Muscle of arm (tissue), 12 donors: ENCODE measurements around the gene RNF144A. TPM values are rescaled to one million over a fixed set of nuclear protein-coding genes. Genes with fewer than 3 reads are reported as not detected.

Experiments used
- DNase-seq: peaks from one replicate; pipeline ENCODE4 v3.0.0-alpha.2; 2013
- polyA plus RNA-seq, 12 donors: library from polyadenylated mRNA; unstranded; fragments of 120-200 nt; gene quantifications; one replicate each; pipeline ENCODE4 v1.2.1, GENCODE V29; 2013; ENCODE audit not compliant: insufficient read length in 12 of 12

Gene RNF144A
- polyA plus RNA-seq, 12 donors, result 16.2 to 32.9 (median 23.0) TPM; not detected in 1

DNA sequence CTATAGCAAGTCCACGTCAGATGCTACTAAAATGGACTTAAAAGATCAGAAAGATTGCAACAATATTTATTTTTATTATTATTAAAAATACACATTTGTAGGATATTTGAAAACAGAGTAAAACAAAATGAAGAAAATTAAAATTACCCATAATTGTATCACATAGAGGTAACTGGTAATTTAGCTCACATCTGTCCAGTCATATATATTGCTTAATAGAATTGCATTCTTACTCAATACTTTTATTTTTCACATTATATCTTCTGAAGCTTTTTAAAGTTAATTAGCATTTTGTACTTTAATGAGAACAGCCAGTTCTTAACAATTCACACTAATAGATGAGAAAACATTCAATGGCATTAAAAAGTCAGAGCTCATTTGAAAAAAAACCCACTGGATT lies 11.5 kb upstream of the RNF144A start:
- no peak for DNase-seq

DNA sequence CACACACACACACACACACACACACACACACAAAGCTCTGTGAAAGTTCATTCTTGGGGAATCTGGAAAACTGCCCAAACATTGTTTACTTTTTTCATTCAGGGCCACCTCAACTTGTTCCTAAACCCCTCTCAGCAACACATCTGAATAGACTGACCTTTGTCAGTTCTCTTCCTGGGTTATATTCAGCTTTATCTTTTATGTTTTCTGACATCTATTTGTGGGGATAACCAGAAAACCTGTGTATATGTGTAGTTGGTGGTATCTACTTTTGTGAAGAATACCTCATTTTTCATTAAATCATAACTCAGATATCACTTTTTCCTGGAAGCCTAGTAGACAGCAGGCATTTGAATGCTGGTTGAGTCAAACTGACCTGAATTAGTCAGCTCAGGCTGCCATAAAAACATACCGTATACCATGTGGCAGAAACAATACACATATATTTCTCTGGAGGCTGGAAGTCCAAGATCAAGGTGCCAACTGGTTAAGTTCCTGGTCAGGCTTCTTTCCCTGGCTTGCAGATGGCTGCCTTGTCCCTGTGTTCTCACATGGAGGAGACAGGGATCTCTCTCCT lies 11.0 kb upstream of the RNF144A start:
- DNase-seq, result no peak

DNA sequence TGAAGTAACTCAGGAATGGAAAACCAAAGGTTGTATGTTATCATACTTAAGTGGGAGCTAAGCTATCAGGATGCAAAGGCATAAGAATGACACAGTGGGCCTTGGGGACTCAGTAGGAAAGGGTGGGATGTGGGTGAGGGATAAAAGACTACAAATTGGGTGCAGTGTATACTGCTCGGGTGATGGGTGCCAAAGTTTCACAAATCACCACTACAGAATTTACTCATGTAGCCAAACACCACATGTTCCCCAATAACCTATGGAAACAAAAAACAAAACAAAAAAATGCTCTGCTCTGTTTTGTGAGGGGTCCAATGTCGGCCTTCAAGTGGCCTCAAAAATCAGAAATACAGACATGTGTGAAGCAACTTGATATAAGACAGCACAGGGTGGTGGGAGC lies 8.9 kb upstream of the RNF144A start:
- no peak for DNase-seq

DNA sequence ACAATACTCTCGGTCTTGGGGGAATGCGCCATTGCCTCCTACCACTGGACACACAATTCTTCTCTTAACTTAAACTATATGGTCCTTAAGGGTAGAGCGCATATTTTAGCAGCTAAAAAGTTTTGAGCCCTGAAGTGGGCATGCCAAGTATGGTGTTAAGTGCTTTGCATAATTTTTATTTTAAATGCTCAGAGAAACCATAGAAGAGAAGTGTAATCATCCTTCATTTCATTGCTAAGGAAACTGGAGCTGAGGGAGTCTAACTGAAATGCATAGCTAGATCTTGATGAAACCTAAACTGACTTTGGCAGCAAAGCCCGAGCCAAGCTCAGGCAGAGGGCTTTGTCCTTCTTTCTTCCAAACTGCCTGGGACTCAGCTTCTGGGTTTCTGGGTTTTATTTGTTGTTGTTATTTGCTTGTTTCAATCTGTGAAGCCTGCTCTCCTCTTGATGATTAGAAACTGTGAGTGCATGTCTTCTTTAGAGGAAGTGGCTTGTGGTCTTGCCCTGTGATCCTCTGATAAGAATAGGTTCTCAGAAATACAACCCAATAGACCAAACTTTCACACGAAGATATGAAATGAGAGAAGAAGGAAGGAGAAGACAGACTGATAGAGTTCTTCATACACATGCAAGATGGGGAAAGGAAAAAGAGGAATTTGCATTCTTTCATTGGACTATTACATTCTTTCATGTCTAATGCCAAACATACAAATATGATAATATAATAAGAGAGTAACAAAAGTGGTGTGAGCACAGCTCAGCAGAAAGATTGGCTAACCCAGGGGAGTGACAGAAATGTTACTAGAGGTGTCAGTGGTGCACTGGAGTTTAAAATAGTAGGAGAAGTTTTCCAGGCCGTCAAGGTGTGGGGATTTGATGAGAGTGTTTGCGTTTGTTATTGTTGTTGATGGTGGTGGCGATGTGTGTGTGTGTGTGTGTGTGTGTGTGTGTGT lies 7.5 kb upstream of the RNF144A start:
- DNase-seq, result no peak

DNA sequence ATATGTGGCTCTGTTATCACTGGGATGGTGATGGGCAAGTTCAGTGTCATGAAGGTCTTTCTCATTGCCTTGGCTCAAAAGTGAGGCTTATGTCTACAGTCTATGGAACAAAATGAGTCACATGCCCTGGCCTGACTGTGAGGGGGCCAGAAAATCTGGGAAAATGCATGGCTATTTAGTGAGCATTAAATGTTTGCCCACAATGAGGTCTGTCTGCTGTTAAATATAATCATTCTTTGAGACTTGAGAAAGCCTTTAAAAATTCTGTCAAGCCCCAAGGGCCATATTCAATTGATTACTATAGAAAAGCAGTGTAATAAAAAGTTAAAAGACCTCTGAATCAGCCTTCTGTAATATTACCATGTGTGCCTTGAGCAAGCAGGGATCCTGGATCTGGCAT lies 5.5 kb upstream of the RNF144A start:
- no peak for DNase-seq

DNA sequence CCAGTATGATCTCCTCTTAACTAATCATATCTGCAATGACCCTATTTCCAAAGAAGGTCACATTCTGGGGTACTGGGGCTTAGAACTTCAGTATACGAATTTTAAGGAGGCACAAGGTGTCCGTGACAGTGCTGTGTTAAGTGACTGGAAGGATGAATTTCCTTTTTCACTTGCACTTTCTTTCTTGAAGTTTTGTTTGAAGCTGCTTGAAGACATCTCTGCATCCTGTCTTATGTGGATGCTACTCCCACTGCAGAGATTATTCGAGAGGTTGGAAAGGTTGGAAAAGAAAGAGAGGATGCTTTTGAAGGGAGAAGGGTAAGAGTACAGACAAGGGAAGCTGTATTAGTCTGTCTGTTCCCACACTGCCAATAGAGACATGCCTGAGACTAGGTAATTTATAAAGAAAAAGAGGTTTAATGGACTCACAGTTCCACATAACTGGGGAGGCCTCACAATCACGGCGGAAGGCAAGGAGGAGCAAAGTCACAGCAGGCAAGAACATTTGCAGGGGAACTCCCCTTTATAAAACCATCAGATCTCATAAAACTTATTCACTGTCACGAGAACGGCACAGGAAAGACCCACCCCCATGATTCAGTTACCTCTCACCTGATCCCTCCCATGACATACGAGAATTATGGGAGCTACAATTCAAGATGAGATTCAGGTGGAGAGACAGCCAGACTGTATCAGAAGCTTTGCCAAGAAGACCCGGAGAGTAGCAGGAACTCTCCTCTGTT lies 3.6 kb upstream of the RNF144A start:
- DNase-seq, result no peak

DNA sequence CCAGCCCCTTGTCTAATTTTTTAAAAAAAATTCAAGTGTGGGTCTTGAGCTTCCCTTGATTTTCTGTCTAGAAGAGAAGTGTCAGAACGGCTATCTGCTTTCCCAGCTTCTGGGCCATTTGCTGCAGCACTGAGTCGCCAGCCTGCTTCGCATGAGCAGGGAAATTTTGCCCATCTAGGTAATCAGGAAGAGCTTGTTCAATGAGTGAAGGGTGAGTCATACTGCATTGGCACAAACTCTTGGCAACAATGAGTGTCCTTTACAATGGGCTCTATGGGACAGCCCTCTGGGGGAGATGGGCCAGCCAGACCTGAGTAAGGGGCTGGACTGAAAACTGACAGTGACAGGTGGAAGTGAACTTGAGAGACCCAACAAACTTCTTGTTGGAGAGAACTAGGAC lies 2.4 kb upstream of the RNF144A start:
- DNase-seq, result no peak

DNA sequence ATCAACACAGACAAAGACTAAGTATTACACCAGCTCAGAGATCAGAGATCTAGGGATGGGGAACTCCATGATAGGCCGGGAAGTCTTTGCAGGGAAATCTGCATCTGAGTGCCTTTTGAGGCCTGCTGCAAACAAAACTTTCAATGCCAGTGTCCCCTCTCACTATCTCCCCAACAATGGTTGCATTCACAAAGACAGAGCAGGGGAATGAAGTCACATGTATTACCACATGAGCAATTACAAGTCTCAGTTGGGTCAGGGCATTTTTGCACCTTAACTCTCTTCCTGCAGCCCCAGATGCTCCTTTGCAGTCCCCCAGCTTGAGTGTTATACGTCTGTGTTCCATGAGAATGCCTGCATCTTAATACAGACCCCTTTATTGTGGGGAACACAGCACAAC lies 1.8 kb upstream of the RNF144A start:
- DNase-seq, result no peak

DNA sequence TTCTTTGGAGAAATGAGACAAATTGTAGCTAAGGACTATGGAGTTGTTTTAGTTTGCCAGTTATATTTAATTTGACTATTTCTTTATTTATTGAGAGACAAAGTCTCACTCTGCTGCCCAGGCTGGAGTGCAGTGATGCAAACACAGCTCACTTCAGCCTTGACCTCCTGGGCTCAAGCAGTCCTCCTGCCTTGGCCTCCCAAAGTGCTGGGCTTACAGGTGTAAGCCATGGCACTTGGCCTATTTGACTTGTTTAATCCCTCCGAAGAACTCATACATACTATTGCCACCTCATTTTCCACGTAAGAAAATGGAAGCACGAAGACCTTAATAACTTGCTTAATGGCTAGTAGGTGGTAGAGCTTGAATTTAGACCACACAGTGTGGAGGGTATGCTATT lies 988 bp upstream of the RNF144A start:
- DNase-seq, result no peak

DNA sequence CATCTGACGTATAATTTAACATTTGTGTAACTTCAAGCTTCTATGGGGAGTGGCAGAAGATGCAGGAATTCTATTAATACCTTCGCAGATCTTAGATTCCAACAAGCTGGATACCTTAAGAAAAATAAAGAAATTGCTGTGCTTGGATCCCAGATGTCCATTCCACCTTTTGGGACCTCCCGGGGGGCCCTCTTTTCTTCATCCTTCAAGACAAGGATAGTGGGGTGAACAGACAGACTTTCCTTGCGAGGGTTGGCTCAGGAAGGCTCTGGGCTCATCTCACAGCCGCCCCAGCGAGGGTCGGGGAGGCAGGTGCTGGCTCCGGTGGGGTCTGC lies 509 bp upstream of the RNF144A start:
- no peak for DNase-seq

DNA sequence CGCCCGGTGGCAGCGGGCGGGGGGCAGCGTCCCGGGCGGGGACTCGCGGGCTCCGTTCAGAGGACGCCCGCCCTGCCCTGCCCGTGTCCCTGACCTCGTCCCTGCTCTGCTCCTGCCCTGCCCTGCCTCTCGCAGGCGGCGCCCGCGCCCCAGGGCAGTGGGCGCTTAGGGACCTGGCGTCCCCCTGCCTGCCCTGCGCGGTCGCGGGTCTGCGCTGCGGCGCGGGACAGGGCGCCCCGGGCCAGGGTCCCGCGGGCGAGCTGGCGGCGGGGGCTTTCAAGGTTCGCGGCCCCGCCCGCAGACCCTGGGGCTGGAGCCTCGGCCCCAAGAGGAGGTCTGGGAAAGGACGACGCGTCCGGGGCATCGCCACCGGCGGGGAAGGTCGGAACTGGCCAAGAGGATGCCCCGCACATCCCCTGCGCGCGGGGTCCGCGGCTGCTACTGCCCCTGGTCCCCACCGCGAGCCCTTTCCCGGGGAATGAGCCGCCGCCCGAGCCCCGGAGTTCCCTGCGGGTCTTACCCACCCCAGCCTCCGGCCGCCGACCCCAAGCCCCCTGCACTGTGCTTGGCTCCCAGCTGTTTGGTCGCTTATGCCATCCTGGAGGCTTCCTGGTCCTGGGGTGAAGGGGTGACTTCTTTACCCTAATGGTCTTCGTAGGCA lies 679 bp downstream of the RNF144A start:
- DNase-seq, result no peak

DNA sequence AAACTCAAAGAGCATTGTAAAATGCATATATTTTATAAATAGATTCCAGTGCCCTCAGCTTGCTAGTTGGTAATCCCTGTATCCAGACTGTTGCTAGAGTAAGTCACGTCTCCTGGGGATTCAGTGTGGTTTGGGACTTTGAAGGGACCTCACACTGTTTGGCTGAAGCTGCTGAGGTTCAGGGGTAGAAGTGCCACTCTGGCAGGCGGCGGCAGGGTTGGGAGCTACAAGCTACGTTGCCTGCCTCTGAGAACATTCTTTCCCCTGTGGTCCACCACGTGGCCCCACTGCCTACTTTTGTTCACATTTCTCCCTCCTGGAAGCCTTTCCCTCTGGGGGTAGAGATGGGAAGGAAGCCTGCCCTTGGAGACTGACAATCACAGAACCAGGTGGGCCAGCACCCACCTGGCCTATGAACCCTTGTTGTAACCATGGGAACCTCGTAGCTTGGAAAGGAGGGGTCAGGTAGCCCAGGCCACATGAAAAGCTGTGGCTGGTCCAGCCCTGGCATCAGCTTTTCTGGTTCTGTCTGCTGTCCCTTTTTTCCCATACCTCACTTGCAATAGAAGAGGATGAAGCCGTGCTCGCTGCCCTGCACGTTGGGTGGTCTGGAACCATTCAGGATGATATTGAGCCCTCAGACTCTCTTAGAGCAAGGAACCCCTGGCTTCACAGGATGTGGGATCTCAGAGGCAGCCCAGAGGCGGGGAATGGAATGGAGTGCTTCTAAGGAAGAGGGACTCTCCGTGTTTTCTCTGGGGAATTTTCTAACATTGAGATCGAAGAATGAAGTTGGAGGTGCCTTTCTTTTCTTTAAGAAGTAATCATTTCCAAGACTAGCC lies 2.9 kb downstream of the RNF144A start:
- no peak for DNase-seq

DNA sequence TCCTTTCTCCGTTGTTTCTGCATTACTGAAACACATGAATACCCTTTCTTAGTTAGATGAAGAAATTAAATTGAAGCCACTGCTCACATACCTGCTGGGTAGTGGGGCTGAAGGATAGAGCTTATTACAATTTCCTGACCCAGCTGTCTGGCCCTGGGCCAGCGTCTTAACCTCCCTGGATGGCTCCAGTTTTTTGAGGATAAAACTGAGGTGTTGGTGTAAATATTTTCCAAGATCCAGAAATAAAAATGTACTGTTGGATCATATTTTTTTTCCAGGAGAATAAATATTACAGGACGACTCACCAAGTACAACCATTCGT lies 3.5 kb downstream of the RNF144A start:
- no peak for DNase-seq

DNA sequence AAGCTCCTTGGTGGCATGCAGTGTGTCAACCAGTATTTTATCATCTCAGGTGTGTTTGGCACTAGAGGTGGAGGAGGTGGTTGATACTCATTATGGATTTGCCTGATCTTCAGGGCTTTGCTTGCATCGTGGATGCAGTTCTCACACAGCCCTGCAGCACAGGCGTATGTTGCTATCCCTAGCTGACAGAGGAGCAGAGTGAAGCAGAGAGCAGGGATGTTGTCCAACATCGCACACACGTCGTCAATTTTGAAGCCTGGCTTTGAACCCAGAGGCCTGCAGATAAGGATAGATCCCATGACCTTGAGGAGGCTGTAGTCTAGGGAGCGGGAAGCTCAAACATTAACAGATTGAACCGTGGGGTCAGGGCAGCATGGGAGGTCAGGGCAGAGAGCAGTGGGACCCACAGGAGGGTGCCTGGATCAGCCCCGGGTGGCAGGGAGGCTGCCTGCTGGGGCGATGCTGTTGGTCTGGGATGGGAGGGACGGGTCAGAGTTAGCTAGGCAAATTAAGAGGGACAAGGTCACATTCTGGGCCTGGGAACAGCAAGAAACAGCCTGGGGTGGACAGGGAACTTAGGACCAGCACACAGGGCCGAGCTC lies 4.2 kb downstream of the RNF144A start:
- DNase-seq, result no peak

DNA sequence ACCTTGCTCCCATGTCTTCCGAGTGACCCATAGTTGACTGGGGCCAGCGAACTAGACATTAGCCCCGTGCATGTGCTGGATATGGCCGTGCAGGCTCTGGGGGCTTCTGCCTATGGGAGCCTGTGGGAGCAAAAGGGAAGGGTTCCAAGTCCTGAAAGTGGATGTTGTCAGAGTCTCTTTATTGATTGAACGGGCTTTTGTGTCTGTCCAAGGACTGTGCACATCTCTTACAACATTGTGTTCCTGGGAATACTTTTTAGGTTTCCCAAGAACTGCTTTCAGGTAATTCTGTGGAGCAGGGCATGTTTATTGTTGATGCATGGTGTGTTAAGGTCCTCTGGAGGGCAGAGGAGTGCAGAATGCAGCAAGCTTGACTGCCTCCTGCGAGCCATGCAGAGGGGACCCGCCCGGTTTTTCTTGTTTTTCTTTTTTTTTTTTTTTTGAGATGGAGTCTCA lies 5.0 kb downstream of the RNF144A start:
- no peak for DNase-seq

DNA sequence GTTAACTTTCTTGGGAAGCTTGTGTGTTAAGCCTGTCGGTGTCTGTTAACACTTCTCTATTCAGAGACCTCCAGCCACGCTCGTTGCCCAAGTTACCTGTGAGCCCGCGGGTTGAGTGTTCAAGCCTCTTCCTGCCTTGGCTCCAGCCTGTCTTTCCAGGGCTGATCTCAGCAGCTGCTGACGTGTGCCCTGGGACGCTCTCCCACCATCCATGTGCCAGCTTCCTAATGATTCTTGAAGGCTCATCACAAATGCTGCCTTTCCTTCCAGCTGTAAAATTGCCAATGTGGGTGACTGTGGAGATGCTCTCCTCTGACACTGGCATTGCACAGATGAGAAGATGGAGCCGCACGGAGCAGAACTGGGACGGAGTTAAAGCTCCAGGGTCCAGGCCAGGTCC lies 6.1 kb downstream of the RNF144A start:
- no peak for DNase-seq

DNA sequence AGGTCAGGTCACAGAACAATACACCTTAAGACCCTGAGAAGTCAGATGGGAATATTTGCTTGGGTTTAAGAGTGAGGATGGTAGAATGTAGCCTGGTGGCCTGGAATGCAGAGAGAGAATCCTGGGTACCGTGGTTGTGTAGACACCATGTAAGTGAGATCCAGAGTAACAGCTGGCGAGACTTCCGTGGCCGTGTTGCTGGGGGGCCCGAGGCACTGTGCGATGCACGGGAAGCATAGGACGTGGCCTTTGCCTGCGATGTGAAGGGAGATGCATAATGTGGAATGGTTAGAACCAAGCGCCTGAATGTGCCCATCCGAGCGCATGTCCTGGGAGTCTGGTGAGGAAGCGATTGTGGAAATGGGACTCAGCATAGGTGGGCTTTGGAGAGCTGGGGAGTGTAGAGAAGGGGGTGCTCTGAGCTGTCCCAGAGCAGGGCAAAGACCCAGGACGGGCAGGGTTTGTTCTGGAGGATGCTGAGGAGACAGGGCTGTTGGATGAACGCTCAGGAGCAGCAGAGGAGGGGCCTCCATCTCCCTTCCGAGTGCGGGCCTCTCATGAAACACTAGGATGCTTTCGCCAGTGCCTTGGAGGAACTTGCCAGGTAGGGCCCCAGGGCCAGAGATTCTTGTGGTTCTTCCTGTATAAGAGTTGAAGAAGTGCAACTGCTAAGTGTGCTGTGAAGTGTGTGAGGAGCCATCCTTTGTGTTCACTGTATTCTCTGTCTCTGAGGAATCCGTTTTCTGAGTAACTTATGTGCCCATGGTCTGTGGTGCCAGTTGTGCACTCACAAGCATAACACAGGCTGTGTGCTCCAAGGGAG lies 7.1 kb downstream of the RNF144A start:
- no peak for DNase-seq

DNA sequence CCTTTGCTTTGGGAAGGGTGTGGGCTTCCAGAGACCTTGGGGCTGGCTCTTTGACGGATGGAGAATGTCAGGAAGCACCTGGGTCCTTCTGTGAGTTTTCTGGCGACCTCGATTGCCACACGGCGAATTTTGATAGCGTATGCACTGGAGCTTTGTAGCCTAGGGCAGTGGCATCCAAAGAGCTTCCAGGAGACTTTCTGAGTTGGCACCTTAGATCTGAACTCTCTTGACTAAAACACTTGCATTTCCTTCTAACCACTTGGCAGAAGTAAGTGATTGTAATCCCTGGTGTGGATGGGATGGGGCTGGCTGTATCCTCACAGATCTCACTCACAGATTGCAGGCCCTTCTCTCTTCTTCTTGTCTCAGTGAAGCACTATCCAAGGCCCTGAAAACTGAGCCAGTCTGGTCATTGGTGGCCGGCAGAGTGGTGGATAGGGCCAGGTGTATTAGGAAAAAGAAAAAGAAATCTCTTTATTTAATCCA lies 7.8 kb downstream of the RNF144A start:
- no peak for DNase-seq

DNA sequence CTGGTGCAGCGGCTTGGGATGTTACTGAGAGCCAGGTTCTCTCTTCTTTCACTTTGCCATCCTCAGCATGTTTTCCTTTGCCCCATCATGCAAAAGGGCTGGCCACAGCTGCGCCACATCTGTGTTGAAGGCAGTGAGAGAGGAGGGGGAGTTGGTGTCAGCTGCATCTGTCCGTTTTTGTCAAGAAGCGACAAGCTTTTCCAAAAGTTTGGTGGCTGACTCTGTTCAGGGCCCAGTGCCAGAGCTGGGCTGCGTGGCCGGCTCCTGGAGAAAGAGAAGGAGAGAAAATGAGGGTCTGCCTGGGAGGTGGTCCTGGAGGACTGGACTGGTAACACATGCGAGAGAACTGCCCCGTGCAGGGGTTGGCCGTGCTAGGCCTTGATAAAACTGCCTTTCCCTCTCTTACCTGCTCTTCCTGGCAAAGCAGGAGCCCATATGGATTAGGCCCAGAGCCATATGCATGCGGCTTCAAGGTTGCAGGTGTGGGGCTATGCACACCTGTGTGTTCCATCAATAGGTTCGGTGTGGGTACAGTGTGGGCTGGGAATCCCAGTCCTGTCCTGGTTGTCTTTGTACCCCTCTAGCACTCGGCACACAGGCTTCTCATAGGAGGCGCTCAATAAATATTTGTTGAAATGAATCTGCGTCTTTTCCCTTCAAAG lies 9.0 kb downstream of the RNF144A start:
- peak; percentile 45 for DNase-seq
